ENCODE results near the gene AACS.
"Not testable (repeated sequence)": the region's sequence is repeated elsewhere in the genome, so short reads cannot be mapped to it uniquely, and the experiment has no call there.

AACS gene

DNA sequence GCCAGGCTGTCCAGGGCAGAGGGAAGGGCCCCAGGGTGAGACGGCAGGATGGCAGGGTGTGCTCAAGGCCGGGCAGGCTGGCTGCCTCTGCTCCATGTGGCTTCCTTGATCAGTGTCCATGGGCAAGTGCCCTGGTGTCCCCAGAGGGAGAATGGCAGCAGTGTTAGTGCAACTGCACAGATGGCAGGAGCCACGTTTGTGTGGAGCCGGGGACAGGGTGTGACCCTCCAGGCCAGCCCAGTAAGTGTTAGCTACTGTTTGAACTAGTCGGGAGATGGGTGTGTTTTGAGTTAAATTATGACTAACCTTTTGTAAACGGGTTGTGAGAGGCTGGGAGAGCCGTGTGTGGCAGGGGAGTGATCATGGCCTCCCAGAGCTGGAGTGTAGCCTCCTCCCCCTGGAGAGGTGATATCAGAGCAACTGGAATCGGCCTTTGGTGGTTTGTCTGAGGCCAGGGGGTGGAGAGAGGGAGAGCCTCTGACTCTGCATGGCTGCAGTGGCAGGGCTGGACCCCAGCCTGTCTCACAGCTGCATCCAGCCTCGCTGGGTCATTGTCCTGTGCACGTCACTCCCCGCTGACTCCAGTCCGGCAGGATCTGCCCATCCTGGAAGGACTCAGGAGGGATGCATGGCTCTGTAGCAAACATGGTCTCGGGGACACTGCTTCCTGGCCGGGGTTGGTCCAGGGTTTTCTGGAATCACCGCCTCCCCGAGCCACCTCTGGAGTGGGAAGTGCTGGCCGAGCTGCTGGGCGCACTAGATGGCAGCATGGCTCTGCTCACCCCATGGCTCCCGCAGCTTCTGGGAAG, 27.8 kb downstream of the AACS start:
- DNase-seq = no peak

DNA sequence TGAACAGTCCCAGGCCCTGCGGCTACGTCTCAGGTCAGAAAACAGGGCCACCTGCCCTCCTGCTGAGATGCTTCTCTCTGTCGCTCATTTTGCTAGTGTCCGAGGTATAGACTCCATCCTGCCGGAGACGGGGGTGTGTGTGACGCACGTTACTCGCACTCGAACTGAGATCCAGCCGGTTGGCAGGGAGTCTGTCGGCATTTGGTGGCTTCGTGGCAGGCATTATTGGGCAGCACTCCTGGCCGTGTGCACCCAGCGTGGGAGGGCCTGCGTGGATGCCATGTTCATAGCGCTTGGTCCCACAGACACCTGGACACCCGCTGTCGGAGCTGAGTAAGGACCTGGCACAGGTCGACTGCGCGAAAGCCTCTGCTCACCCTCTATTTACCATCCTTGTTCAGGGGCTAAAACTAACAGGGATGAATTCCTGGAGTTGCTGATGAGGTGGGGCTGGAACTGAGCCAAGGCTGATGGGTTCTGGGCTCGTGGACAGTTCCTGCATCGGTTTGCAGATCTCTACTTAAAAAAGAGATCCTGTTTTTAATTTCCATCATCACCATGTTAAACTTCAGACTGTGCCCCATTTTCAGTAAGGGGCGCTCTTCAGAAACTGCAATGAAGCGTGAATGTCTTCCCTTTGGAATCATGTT, 28.6 kb downstream of the AACS start:
- no peak for DNase-seq

DNA sequence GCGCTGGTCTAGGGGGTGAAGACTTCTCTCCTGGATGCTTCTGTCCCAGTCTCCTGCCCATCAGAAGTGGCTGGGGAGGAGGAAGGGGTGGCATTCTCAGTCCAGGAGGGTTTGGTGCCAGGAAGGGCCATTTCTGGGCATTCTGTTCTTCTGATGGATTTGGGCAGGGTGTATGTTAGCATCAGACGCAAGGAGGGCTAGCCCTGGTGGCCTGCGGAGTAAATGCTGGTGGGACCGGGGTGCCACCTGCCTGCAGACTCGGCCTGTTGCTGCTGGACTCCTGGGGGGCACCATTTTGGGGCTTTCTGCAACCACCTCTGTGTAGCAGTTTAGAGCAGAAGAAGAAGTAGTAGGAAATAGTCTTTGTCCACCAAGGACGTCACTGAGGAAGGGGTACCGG, 31.7 kb downstream of the AACS start:
- DNase-seq = no peak

DNA sequence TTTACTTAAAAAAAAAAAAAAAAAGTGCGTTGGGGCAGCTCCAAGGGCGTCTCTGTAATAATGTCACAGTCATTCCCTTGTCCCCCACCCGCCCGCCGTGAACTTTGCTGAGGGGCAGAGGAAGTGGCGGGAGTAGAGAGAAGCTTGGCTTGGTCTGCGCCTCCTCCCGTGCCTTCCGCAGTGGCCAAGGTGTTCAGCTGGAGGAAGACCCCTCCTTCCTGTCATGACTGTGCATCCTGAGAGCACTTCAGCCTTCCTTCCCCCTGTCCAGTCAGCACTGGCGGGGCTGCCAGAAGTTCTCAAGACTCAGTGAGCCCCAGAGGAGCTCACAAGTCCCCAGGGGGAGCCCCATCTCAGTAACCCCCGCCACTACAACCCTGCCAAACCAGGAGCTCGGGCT, 32.2 kb downstream of the AACS start:
- DNase-seq = no peak

DNA sequence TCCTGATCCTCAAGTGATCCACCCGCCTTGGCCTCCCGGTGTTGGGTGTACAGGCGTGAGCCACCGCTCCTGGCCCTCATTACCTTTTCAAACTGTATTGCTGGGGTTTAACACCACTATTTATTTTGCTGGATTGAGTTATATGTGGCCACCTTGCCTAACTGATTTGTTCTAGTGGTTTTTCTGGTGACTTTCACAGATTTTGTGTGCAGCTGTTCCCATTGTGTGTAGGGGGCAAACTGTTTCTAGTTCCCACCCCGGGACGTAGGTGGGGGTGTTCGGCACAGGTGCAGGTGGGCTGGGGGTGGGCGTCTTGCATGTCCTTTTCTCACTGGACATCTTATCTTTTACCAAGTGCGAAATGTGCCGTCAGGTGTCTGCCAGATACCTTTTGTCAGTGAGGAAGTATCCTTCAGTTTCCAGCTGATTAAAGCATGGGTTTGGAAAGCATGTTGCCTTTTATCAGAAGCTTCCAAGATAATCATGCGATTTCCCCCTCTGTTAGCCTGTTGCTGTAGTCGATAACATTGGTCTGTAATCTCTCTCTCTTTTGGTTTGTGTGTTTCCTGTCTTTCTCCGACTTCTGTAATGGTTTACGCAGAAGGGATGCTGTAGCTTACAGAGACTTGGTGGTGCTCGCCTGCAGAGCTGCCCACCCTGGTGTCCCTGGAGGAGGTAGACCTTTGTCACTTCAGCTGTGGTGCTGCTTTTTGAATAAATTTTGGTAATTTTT, 33.6 kb downstream of the AACS start:
- DNase-seq = no peak

DNA sequence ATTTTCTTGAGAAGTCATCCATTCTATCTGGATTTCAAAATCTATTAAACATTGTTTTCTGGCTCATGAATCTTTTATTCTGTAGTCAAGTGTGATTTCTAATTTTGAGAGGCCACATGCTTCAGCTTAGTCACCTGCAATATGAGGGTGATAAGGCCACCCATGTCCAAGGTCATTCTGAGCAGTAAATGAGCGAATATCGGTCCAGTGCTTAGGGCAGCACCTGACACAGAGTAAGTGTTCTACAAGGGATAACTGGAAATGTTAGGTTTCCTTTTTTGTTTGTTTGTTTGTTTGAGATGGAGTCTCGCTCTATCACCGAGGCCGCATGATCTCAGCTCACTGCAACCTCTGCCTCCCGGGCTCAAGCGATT, 34.2 kb downstream of the AACS start:
- DNase-seq = no peak

DNA sequence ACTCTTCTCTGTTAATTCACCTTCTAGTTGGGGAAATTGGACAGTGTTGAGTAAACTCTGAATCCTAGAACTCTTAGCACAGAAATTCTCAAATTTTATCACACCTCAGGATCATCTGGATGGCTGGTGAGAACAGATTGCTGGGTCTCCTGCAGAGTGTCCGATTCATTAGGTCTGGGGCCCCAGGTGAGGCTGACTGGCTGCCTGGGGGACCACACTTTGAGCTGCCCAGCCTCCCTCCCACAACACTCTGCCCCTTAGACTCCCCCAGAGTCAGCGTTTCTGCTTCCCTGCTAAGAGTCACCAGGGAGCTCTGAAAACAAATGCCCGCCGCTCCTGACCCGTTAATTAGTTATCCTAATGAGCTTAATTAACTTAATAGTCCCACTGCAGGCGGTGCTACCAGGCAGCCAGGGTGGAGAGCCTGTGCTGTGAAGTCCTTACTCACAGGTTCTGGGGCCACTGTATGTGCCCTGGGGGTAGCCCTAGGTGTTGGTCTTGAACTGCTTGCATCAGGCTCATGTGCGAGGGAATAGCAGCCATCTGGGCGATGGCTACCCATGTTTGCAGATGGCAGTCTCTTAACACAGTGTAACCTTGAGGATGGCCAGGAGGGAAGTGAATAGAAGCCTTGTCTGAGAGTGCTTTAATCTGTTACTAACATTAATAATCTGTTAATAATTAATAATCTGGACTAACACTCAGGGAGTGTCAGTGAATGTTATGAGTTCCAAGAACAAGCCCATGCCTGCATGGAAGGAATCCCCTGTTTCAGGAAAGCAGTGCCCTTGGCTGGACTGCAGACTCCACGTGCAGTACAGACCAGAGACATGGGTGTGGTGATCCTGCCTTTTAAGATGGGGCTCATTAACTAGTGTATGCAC, 35.6 kb downstream of the AACS start:
- peak; percentile 50 for DNase-seq

DNA sequence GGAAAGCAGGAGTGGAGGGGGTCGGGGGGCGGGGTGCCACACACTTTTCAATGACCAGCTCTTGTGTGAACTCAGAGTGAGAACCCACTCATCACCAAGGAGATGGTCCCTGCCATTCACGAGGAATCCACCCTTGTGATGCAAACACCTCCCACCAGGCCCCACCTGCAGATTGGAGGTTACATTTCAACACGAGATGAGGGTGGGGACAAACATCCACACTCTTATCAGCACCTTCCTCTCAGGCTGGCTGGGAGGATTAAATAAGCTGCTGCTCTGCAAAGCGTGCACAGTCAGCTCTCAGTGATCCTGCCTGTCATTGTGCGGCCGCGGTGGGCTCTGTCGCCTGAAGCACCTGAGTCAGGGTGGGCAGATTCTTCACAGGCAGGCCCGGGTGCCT, 39.7 kb downstream of the AACS start:
- no peak for DNase-seq

DNA sequence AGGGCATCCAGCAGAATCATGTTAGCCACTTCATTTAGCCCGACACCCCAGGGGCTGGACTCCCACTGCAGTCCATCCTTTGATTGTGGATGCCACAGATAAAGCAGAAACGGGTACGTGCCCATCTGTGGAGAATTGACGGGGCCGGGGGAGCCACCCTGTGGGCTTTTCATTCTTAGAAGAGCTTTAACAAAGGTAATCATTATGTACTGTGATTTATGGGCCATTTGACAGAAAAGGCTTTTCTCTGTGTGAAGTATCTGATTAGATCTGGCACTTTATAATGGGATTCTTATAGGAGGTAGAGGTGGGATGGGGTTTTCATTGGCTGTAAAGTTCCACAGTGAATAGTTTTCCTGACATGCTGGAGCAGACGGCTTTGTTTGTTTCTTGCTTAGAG, 40.4 kb downstream of the AACS start:
- peak; percentile 37 for DNase-seq

DNA sequence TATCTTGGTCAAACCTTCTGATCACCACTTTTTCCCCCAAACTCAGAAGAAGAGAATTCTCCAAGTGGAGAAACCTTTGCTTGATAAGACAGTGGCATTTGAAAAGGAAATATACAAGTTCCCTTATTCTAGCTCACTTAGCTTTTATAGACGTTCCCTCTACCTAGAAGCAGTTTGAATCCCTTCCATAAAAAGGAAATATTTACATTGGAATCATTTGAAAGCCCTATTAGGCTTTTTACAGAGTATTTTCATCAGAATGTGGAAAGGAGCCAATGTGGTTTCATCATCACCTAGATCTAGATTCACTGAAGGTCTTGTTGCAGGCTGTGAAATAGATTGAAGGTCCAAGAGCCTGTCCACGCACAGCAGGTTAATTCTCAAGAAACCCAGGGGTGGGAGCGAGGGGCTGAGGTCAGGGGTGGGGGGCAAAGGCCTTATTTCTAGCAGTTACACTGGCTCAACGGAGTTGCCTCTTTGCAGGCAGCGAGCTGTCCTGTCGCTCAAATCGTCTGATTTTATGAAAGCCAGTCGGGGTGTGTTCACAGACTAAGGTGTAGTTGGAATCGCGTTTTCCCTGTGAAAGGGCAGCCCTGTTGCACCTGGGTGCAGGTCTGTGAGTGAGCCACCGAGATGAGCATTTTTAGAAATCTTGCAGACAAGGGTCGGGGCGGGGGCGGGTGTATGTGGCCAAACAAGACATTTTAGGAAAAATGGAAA, 45.6 kb downstream of the AACS start:
- no peak for DNase-seq

DNA sequence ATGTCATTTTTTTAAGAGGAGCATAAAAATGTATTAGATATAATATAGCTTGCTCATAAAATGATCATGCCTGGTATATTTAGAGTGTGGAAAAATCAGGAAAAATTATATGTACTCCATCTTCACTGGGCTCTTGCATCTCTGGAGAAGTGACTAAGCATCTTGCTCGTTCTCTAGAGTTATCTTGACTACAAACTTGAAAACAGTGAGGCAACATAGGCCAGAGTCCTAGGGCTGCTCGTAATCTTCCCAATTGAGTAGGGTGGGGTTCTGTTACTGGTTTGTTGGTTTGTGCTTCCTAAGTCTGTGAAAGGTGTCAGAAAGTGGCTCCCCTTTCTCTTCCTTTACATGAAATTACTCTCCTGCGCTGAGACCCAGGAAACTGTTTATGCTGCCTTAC, 46.2 kb downstream of the AACS start:
- DNase-seq = no peak

DNA sequence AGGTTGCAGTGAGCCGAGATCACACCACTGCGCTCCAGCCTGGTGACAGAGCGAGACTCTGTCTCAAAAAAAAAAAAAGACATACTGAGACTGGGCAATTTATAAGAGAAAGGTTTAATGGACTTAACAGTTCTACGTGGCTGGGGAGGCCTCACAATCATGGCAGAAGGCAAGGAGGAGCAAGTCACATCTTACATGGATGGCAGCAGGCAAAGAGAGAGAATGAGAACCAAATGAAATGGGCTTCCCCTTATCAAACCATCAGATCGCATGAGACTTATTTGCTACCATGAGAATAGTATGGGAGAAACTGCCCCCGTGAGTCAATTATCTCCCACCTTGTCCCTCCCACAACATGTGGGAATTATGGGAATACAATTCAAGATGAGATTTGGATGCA, 47.4 kb downstream of the AACS start:
- not testable (repeated sequence) for DNase-seq

DNA sequence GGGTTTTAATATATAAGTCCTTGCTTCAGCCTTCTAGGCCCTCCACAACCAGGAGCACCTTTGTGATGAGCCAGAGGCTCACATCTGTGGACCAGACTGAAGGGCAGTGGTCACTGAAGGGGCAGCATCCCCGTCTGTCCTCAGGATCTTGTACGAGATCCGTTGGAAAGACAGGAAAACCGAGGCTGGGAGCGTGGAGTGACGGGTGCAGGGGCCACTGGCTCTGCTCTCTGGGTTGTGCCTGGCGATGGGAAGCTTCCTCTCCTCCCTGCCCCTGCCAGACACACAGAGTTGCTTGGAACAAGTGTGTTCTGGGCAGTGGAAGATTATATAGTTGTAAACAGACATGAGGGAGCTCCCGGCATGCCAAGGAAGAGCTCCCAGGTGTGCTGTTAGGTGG, 48.0 kb downstream of the AACS start:
- no peak for DNase-seq

DNA sequence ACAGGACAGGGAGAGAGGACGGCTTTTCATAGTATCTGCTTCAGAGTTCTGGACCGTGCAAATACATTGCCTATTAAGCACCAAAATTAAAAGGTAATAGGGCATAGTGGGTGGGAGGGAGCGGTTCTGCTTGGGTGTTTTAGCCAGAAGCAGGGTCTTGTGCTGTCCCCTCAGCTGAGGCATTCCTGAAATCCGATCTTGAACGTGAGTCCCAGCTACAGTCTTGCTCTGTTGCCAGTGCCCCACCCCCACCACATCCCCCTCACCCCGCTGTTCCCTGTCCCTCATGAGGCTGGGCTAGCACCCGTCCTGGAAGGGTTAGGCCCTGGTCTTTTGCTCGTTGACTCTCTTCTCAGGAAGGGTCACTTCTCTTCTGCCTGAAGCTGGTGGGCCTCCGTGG, 48.6 kb downstream of the AACS start:
- DNase-seq = no peak

DNA sequence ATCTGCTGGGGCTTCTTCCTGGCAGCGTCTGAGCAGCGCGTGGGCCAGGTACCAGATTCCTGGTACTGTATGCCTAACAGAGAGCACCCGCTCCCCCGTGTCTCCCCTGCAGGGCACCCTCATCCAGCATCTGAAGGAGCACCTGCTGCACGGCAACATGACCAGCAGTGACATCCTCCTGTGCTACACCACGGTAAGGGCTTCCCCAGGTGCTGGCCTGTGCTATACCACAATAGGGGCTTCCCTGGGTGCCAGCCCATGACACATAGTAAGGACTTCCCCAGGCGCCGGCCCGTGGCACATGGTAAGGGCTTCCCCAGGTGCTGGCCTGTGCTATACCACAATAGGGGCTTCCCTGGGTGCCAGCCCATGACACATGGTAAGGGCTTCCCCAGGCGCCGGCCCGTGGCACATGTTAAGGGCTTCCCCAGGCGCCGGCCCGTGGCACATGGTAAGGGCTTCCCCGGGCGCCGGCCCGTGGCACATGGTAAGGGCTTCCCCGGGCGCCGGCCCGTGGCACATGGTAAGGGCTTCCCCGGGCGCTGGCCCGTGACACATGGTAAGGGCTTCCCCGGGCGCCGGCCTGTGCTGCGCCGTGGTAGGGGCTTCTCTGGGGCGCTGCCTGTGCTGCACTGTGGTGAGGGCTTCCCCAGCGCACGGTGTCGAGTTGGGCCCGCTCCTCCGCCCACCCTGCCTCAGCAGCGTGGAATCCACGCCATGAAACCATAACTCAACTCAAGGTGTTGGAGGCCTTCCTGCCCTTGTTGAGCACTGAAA, 49.3 kb downstream of the AACS start:
- DNase-seq = no peak

DNA sequence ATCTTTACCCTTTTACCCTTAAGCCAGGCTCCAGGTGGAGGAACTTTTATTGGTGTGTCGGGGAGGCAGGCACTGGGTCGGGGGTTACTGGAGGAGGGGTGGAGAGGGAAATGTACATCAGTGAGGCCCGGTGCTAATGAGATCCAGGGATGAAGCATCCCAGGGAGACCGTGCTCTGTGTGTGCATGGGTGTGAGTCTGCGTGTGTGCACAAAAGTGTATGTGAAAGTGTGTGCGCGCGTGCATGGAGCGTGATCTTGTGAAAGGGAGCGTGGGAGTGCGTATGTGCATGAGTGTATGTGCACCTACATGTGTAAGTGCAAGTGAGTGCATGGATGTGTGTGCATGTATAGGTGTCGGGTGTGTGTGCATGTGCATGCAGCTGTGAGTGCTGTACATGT, 55.3 kb downstream of the AACS start:
- no peak for DNase-seq

DNA sequence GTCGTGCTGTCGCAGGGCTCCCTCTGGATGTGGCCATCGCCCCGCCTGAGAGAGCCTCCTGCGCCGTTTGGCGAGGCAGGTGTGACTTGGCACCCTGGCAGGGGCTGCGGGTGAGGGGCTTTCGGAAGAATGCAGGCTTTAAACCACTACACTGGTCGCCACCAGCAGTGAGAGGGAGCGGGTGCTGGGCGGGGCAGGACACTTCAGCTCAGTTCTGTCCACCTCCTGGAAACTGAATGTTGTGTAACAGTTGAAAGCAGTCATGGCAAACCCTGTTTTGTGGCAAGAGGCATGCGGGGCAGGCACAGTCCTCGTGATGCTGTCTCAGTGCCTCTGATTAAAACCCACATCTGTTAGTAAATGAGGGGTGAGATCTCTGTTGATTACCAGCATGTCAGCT, 55.9 kb downstream of the AACS start:
- no peak for DNase-seq

DNA sequence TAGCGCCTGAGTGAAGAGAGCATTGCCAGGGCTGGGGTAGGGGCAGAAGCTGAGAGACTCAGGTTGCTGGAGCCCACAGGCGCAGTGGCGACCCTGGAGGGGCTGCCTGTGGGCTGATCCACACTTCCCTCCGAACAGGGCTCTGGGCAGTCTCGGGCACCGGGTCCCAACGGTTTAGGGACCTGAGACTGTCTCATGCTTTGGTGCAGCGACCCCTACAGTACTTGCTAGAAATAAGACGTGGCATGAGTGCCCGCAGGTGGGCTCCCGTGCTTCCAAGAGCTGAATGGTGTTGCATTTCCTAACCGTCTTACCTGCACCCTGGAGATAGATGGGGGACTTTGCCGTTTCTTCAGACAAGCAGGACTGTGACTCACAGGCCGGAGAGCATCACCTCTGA, 57.4 kb downstream of the AACS start:
- DNase-seq = no peak

DNA sequence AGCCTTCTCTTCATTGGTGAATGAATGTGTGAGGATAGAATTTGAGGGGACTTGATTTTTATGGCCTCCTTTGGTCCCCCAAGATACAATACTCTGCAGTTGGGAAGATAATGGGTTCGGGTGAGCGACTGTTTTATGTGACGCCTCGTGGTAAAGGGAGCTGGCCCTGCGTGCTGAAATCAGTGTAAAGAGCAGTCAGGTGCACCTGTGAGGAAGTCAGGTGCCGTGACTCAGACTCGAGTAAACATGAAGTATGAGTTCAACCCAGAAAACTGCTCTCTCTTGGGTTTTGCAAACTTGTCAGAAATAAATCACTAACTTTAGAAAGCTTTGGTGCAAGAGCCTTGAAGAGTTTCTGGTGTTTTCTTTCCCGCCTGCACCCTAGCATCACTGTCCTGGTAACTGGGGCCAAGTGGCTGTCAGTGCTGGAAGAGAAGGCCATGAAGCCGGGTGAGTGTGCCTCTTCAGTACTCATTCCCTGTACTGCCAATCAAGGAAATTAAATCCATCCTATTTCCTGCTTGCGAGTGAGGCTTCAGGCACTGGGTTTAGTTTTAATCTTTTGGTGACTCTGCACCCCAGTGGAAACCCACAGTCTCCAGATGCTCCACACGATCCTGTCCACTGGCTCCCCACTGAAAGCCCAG, 59.2 kb downstream of the AACS start:
- DNase-seq = no peak

DNA sequence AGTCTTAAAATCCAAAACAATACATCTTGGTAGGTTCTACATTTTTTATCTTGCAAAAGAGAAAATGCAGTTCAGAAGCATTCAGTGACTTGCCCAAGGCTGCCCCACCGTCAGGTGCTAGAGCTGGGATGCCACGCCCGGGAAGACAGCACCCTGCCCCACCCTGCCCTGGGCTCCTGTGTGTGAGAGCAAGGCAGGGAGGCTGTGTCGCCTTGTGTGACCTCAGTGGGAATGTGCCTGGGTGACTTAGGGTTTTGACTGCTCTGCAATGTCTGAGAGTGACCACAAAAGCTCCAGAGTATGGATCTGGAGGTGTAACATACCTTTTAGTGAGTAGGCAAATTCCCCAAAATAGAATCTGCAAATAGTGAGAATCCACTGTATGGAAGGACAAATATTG, 60.0 kb downstream of the AACS start:
- DNase-seq = no peak
